ENCODE measurements around the gene NOVA1. TPM values are rescaled to one million over a fixed set of nuclear protein-coding genes. Genes with fewer than 3 reads are reported as not detected.

Gene NOVA1
- total RNA-seq, 1 donor from 2014 or later, result 35.1 TPM

DNA sequence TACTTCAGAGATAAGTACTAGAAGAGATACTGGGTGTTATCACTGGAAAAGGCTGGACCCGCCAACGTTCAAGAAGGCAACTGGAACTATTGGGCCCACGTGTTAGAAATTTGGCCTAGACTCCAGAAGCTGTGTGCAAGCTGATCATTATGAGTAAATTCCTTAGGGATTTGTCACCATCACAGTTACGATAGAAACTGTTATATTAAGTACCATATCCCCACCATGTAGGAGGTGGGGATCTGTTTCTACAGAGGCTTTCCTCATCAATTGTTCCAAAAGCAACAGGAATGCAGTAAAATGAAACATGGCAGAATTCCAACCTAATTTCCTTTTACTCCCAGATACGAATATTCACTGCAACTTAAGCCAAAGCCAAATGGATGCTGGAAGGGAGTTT is 170.7 kb downstream of the NOVA1 start:
- intact Hi-C loops (cut with DNase I), result no loop called here
- no peak for DNase-seq (ENCODE audit: extremely low spot score in 2 of 2)
- Histone ChIP-seq H3K4me3 (no peak overlapping the region), H3K4me1 (peaks cover 6% of the 10 kb centered on the region), H3K27me3 (no peaks in the 10 kb centered on the region), H3K36me3 (no peaks in the 10 kb centered on the region), H3K9me3 (no peaks in the 10 kb centered on the region), H3K27ac (no peak overlapping the region)
- TF ChIP-seq, protein P1, sequence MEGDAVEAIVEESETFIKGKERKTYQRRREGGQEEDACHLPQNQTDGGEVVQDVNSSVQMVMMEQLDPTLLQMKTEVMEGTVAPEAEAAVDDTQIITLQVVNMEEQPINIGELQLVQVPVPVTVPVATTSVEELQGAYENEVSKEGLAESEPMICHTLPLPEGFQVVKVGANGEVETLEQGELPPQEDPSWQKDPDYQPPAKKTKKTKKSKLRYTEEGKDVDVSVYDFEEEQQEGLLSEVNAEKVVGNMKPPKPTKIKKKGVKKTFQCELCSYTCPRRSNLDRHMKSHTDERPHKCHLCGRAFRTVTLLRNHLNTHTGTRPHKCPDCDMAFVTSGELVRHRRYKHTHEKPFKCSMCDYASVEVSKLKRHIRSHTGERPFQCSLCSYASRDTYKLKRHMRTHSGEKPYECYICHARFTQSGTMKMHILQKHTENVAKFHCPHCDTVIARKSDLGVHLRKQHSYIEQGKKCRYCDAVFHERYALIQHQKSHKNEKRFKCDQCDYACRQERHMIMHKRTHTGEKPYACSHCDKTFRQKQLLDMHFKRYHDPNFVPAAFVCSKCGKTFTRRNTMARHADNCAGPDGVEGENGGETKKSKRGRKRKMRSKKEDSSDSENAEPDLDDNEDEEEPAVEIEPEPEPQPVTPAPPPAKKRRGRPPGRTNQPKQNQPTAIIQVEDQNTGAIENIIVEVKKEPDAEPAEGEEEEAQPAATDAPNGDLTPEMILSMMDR (IDR thresholded peaks at IDR 0.05), result no peak
- no peak for TF ChIP-seq POLR2A (IDR thresholded peaks at IDR 0.05)
- TF ChIP-seq POLR2AphosphoS5 (IDR thresholded peaks at IDR 0.05; ENCODE audit: insufficient read depth in 1 of 2, low read depth in 1 of 2), result no peak

GRCh38 chr14:26424537-26424936 is 173.3 kb downstream of the NOVA1 start:
- DNase-seq (ENCODE audit: extremely low spot score in 2 of 2), result no peak
- intact Hi-C loops (cut with DNase I), result no loop called here

DNA sequence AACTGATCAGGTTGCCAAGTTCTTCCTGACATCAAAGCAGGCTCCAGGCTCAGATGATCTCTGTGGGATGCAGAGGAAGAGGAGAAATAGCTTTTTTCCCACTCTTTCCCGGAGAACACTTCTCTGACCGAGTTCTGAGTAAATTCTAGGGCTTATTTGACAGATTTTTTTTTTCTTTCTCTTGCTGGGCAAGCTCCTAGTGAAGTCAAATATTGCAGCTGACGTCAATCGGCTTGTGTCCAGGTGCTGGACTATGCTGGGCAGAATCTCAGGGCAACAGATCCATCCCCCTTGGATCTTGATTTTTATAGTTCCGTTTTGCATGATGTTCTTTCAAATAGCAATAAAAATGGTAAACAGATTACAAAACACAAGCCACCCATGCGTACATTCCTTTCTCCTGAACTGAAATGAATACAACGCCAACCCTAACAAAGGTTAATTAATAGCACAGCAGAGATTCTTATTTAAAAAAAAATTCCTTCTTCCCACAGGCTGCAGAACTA is 182.2 kb downstream of the NOVA1 start:
- DNase-seq (ENCODE audit: extremely low spot score in 2 of 2), result peak in 1 of 2 donors; percentile 91
- no peaks in the 10 kb centered on the region for H3K9me3 ChIP-seq
- no peak overlapping the region for H3K4me3 ChIP-seq
- peak overlapping the region; percentile 27 for H3K27ac ChIP-seq
- no peaks in the 10 kb centered on the region for H3K27me3 ChIP-seq
- TF ChIP-seq POLR2A (IDR thresholded peaks at IDR 0.05) (no peak), POLR2AphosphoS5 (IDR thresholded peaks at IDR 0.05; ENCODE audit: insufficient read depth in 1 of 2, low read depth in 1 of 2) (peak in 1 of 2 donors; percentile 34)
- TF ChIP-seq, protein P1 (IDR thresholded peaks at IDR 0.05), result no peak
- intact Hi-C loops (cut with DNase I), result no loop called here
- H3K36me3 ChIP-seq, result no peaks in the 10 kb centered on the region
- no peaks in the 10 kb centered on the region for H3K4me1 ChIP-seq

More at GRCh38 chr14:26424537-26424936, 173.3 kb downstream of the NOVA1 start:
- no peak for TF ChIP-seq POLR2A (IDR thresholded peaks at IDR 0.05)
- TF ChIP-seq, protein P1 (IDR thresholded peaks at IDR 0.05), result no peak
- no peaks in the 10 kb centered on the region for H3K9me3 ChIP-seq
- no peak overlapping the region for H3K27ac ChIP-seq
- no peaks in the 10 kb centered on the region for H3K36me3 ChIP-seq
- H3K4me3 ChIP-seq, result no peak overlapping the region
- H3K27me3 ChIP-seq, result no peaks in the 10 kb centered on the region
- H3K4me1 ChIP-seq, result peaks cover 6% of the 10 kb centered on the region

DNA sequence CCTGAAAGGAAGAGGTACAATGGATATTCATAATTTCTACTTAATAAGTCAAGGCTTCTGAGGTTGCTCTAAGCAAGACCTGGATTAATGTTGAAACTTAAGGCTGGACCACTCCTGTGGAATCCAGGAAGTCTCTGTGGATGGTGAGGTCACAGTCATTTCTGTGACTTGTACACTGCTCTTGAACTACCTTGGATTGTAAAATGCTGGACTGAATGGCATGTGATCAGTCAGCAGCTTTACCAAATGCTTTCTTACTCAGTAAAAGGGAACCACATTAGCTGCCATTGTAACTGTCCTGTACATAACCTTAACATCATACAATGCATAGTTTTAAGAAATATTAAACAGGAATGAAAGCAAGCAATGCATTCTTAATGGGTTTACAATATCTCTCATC is 182.9 kb downstream of the NOVA1 start:
- no peak overlapping the region for H3K27ac ChIP-seq
- H3K36me3 ChIP-seq, result no peaks in the 10 kb centered on the region
- no peaks in the 10 kb centered on the region for H3K9me3 ChIP-seq
- no peak for DNase-seq (ENCODE audit: extremely low spot score in 2 of 2)
- H3K4me3 ChIP-seq, result no peak overlapping the region
- TF ChIP-seq POLR2AphosphoS5 (IDR thresholded peaks at IDR 0.05; ENCODE audit: insufficient read depth in 1 of 2, low read depth in 1 of 2), result no peak
- TF ChIP-seq POLR2A (IDR thresholded peaks at IDR 0.05), result no peak
- TF ChIP-seq, protein P1 (IDR thresholded peaks at IDR 0.05), result no peak
- H3K4me1 ChIP-seq, result no peaks in the 10 kb centered on the region
- no peaks in the 10 kb centered on the region for H3K27me3 ChIP-seq
- intact Hi-C loops (cut with DNase I), result no loop called here

DNA sequence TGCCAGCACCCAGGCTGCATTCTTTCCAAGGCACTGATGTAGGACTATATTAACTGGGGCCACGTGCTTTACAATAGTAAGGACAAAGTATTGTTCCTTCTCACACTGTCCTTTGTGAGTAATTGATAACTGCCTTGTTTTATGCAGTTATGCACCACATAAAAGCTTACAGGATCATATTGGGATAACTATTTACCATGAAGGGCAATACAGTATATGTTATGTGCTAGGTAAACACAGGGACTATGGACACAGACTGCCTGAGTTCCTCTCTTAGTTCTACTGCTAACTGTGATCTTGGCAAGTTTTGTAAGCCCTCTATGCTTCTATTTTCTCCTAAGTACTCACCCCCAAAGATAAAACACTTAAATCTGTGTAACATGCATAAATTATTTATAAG is 183.7 kb downstream of the NOVA1 start:
- TF ChIP-seq POLR2A (IDR thresholded peaks at IDR 0.05), result no peak
- TF ChIP-seq POLR2AphosphoS5 (IDR thresholded peaks at IDR 0.05; ENCODE audit: insufficient read depth in 1 of 2, low read depth in 1 of 2), result no peak
- Histone ChIP-seq H3K36me3 (no peaks in the 10 kb centered on the region), H3K27me3 (no peaks in the 10 kb centered on the region), H3K27ac (no peak overlapping the region), H3K9me3 (no peaks in the 10 kb centered on the region), H3K4me1 (no peaks in the 10 kb centered on the region), H3K4me3 (no peak overlapping the region)
- intact Hi-C loops (cut with DNase I), result no loop called here
- DNase-seq (ENCODE audit: extremely low spot score in 2 of 2), result no peak

Measured in vagina (tissue), 2 donors.